ENCODE data around the gene ZNF365.

DNA sequence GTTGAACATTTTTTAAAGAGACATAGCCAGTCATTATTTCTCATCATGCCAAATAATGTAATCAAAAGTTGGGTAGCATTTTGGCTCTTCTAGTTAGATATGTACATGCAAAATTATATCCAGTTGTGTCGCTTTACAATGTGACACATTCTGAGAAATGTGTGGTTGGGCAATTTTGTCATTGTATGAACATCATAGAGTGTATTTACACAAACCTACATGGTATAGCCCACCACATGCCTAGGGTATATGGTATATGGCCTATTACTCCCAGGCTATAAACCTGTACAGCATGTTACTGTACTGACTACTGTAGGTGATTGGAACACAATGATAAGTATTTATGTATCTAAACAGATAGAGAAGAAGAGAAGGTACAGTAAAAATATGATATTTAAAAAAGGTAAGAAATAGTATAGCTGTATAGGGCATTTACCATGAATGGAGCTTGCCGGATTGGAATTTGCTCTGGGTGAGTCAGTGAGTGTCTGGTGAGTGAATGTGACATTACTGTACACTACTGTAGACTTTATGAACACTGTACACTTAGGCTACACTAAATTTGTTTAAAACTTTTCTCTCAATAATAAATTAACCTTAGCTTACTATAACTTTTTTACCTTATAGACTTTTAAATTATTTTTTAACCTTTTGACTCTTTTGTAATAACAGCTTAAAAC, 16.5 kb downstream of the ZNF365 start:
- TF ChIP-seq, protein P1, sequence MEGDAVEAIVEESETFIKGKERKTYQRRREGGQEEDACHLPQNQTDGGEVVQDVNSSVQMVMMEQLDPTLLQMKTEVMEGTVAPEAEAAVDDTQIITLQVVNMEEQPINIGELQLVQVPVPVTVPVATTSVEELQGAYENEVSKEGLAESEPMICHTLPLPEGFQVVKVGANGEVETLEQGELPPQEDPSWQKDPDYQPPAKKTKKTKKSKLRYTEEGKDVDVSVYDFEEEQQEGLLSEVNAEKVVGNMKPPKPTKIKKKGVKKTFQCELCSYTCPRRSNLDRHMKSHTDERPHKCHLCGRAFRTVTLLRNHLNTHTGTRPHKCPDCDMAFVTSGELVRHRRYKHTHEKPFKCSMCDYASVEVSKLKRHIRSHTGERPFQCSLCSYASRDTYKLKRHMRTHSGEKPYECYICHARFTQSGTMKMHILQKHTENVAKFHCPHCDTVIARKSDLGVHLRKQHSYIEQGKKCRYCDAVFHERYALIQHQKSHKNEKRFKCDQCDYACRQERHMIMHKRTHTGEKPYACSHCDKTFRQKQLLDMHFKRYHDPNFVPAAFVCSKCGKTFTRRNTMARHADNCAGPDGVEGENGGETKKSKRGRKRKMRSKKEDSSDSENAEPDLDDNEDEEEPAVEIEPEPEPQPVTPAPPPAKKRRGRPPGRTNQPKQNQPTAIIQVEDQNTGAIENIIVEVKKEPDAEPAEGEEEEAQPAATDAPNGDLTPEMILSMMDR (IDR thresholded peaks at IDR 0.05) = no peak
- TF ChIP-seq POLR2A (IDR thresholded peaks at IDR 0.05) = no peak

All from vagina (tissue), 2 donors.